Activated CD4-positive, alpha-beta T cell treated with anti-CD3 and anti-CD28 coated beads, Interleukin-2, Interleukin-6, amounts not matched to agents 100 ng/mL and 50 ng/mL, durations not matched to agents 16 hours and 8 hours (primary cell): Measurements from ENCODE around the gene SRRM4.

Experiments used
- DNase-seq: peaks from one replicate; pipeline ENCODE4 v3.0.0-alpha.2; 2020

Gene SRRM4

GRCh38 chr12:119206348-119207062 is 225.2 kb downstream of the SRRM4 start:
- no peak for DNase-seq

DNA sequence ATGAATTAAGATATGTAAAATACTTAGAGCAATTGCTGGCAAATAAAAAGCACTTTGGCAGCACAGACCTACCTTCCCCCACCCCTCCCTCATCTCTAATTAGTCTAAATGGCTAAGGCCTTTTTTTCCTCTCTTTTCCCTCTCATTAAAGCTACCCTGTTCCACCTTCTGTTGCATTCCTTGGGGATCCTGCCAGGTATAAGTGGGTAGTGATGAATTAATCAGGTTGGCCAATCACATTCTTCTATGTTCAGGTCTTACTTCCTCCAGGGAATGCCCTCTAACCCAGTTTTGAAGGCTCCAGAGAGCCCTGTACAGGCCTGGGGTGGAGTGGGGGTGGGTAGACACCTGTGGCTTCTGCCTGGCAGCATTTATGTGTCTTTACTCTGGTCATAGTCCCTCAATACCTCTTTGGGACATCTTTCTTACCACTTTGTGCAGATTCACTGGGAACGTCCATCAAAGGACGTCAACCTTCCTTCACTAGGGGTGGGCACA is 225.8 kb downstream of the SRRM4 start:
- DNase-seq: no peak

DNA sequence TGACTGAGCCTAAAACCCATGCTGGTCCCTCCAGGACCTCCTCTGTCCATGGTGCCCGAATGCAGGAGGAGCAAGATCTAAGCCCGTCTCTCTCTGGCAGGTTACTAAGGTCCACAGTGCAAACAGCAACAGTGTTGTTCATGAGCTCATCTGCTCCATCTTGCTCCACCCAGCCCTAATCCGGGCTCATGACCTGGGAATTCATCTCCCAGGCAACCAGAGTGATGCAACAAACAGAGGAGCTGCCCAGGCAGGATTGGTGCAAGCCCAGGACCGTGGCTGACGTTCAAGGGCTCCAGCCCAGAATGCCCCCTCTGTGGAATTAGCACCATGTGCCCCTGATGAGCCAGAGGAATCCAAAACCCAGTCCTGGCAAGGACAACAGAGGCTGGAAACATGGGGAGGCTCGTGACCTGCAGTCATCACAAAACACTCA is 227.3 kb downstream of the SRRM4 start:
- DNase-seq: no peak

GRCh38 chr12:119211884-119212283 is 230.5 kb downstream of the SRRM4 start:
- no peak for DNase-seq
